ENCODE measurements around the gene MYL5.
A peak's percentile ranks its signal among the peaks of the same experiment; 100 is the strongest.
"Not testable (repeated sequence)": the region's sequence is repeated elsewhere in the genome, so short reads cannot be mapped to it uniquely, and the experiment has no call there.

The MYL5 gene

GRCh38 chr4:687048-687970 lies 13.0 kb downstream of the MYL5 start:
- DNase-seq: no peak

- DNase-seq: no peak
These were observed 13.9 kb downstream of the MYL5 start for GRCh38 chr4:687971-688853.

GRCh38 chr4:688854-689681 lies 14.7 kb downstream of the MYL5 start, which contains the start of gene SLC49A3:
TSS of gene SLC49A3 (minus strand) at chr4:689151. CDS start at chr4:689127, 24 bp downstream.
- DNase-seq: no peak

- no peak for DNase-seq
These were observed 15.4 kb downstream of the MYL5 start for GRCh38 chr4:689723-690122.

- no peak for DNase-seq
These were observed 18.6 kb downstream of the MYL5 start for GRCh38 chr4:692771-693554.

GRCh38 chr4:694341-694940 lies 20.1 kb downstream of the MYL5 start:
- not testable (repeated sequence) for DNase-seq

GRCh38 chr4:699816-700580 lies 25.7 kb downstream of the MYL5 start:
- DNase-seq: no peak

- DNase-seq: no peak
These were observed 26.4 kb downstream of the MYL5 start for GRCh38 chr4:700587-701264.

- DNase-seq: no peak
These were observed 28.3 kb downstream of the MYL5 start for GRCh38 chr4:702618-703048.

GRCh38 chr4:703336-704197 lies 29.2 kb downstream of the MYL5 start:
- no peak for DNase-seq

GRCh38 chr4:704198-704891 lies 30.0 kb downstream of the MYL5 start:
- DNase-seq: no peak

GRCh38 chr4:704971-705277 lies 30.6 kb downstream of the MYL5 start:
- DNase-seq: no peak

- DNase-seq: peak; percentile 87
These were observed 31.1 kb downstream of the MYL5 start, which contains the start of gene PCGF3 for GRCh38 chr4:705278-706082. TSS of gene PCGF3 (plus strand) at chr4:705832. CDS start at chr4:733681, 27,849 bp downstream.

- not testable (repeated sequence) for DNase-seq
These were observed 31.8 kb downstream of the MYL5 start for GRCh38 chr4:706083-706633.

GRCh38 chr4:706834-707598 lies 32.7 kb downstream of the MYL5 start:
- DNase-seq: no peak

- DNase-seq: no peak
These were observed 33.7 kb downstream of the MYL5 start for GRCh38 chr4:707929-708630.
